Subcutaneous abdominal adipose tissue (tissue), 5 donors: ENCODE data around the gene DHRS13.

Experiments
- H3K27ac ChIP-seq: one replicate; pipeline ENCODE4 v1.7.0; 2013; ENCODE audit warnings: low read depth, mild to moderate bottlenecking, inconsistent platforms, low read length, moderate library complexity
- H3K27me3 ChIP-seq, 5 donors: one replicate each; pipeline ENCODE4 v1.7.0; 2013; ENCODE audit warnings: low read length in 5 of 5, inconsistent platforms in 1 of 5; ENCODE audit not compliant: control insufficient read depth in 5 of 5, insufficient read depth in 4 of 5
- H3K36me3 ChIP-seq, 5 donors: one replicate each; pipeline ENCODE4 v1.7.0; 2013; ENCODE audit warnings: low read length in 5 of 5; ENCODE audit not compliant: control insufficient read depth in 5 of 5, insufficient read depth in 5 of 5
- H3K4me1 ChIP-seq, 5 donors: one replicate each; pipeline ENCODE4 v1.7.0; 2013; ENCODE audit warnings: low read length in 5 of 5, mild to moderate bottlenecking in 3 of 5, moderate library complexity in 1 of 5; ENCODE audit not compliant: control insufficient read depth in 5 of 5, insufficient read depth in 5 of 5
- H3K4me3 ChIP-seq, 5 donors: one replicate each; pipeline ENCODE4 v1.7.0; 2013; ENCODE audit warnings: low read length in 5 of 5, low read depth in 1 of 5
- H3K9ac ChIP-seq, 5 donors: one replicate each; pipeline ENCODE4 v1.7.0; 2013; ENCODE audit warnings: low read length in 5 of 5, mild to moderate bottlenecking in 4 of 5, moderate library complexity in 3 of 5
- H3K9me3 ChIP-seq, 5 donors: one replicate each; pipeline ENCODE4 v1.7.0; 2013; ENCODE audit warnings: low read length in 5 of 5; ENCODE audit not compliant: control insufficient read depth in 5 of 5
- donor health status: healthy.
- donor health status: healthy.
- donor health status: healthy.
- donor health status: healthy.
- donor health status: healthy.

Gene DHRS13

DNA sequence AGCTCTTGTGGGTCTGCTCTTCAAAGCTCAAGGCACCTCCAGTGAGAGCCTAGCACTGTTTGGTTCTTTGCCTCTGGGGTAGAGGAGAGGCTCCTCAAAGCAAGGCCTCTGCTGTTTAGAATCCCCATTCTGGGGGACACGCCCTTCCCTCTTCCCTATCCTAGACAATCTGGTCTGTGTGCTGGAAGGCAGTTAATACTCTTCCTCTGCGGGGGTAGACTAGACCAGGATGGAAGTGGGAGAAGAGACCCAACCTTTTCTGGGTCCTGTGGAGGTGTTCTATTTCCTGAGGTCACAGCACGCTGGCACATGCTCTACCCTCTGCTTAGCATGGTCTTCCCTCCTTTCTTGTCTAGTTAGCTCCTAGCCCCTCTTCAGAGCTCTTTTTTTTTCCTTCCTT, 40.3 kb downstream of the DHRS13 start:
- H3K27ac ChIP-seq, result no peak overlapping the region
- peaks cover 0 to 38% (median 33%) of the 10 kb centered on the region in 5 donors for H3K36me3 ChIP-seq
- no peaks in the 10 kb centered on the region for H3K4me1 ChIP-seq
- H3K4me3 ChIP-seq, result no peak overlapping the region
- H3K9ac ChIP-seq, result no peak overlapping the region
- no peaks in the 10 kb centered on the region for H3K9me3 ChIP-seq
- H3K27me3 ChIP-seq, result no peaks in the 10 kb centered on the region

DNA sequence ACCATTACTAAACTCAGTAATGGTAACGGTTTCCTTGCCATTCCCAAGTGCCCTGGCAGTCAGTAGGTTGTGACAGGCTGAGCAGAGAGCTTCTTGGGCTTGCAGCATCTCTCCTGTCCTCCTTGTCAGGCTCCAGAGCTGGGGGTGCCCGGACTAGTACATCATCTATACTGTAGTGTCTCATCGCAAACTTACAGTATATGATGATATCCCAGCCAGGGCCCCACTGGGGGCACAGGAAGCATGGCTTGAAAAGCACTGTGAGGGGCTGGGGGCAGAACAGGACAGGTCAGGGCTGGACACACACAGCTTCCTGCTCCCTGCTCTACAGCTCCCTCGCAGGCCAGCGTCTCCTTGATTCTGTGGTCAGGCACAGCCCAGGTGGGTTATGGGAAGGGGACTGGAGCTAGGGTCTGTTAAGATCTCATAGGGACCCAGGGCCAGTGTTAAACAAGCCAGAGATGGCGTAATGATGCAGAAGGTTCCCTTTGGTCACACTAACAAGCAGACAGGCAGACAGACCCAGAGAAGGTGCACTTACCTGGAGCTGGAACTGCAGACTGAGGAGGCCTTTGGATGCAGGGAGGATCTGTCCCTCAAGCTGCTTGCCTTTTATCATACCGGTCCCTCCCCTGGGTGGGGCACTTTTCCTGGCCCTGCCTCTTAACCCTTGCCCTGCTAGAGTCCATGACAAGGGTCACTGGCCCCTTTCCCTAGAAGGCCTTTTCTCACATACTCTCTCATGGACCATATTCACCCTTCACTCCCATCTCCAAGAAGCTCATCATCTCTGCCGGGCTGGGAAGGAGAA, 41.3 kb downstream of the DHRS13 start:
- H3K27me3 ChIP-seq, result no peaks in the 10 kb centered on the region
- no peak overlapping the region for H3K4me3 ChIP-seq
- H3K9me3 ChIP-seq, result no peaks in the 10 kb centered on the region
- peaks cover 0 to 41% (median 34%) of the 10 kb centered on the region in 5 donors for H3K36me3 ChIP-seq
- no peak overlapping the region for H3K27ac ChIP-seq
- no peaks in the 10 kb centered on the region for H3K4me1 ChIP-seq
- H3K9ac ChIP-seq, result no peak overlapping the region

DNA sequence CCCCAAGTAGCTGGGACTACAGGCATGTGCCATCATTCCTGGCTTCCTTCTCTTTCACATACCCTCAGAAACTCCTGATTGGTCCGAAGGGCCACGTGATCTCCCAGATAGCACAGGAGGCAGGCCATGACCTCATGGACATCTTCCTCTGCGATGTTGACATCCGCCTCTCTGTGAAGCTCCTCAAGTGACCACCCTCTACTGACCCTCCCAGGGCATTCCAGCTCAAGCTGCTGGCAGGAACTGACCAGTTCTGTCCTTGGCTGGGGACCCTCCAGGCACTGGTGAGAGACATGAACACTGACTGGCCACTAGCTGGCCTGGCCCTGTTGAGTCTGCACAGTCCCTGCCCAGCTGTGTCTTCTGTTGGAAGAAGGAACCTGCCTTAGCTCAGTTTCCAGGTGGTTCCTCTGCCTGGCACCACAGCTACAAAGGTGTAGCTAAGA, 42.5 kb downstream of the DHRS13 start:
- H3K27me3 ChIP-seq, result no peaks in the 10 kb centered on the region
- H3K4me3 ChIP-seq, result no peak overlapping the region
- no peak overlapping the region for H3K27ac ChIP-seq
- H3K4me1 ChIP-seq, result peaks cover 0 to 5% (median 3%) of the 10 kb centered on the region in 5 donors
- no peaks in the 10 kb centered on the region for H3K9me3 ChIP-seq
- peaks cover 0 to 47% (median 37%) of the 10 kb centered on the region in 5 donors for H3K36me3 ChIP-seq
- no peak overlapping the region for H3K9ac ChIP-seq

DNA sequence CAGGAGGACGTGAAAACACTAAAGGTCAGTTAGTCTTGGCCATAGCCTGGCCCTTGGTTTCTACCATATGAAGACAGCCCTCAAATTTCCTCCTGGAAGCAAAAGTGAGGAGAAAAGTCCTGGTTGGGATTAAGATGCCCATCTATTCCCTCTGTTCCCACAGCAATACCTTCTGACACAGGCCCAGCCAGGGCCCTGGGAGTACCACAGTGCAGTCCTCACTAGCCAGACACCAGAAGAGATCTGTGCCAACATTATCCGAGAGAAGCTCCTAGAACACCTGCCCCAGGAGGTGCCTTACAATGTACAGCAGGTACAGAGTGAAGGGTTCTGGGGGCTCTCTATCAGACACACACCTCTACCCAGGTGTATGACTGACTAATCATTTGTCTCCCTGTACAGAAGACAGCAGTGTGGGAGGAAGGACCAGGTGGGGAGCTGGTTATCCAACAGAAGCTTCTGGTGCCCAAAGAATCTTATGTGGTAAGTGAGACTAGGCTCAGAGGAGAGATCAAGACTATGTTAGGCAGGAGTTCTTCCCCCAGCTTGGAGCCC, 44.0 kb downstream of the DHRS13 start:
- Histone ChIP-seq H3K27me3 (no peaks in the 10 kb centered on the region), H3K4me1 (peaks cover 2 to 17% (median 14%) of the 10 kb centered on the region in 5 donors), H3K27ac (no peak overlapping the region), H3K4me3 (no peak overlapping the region), H3K36me3 (peaks cover 0 to 47% (median 37%) of the 10 kb centered on the region in 5 donors), H3K9me3 (no peaks in the 10 kb centered on the region), H3K9ac (no peak overlapping the region)

DNA sequence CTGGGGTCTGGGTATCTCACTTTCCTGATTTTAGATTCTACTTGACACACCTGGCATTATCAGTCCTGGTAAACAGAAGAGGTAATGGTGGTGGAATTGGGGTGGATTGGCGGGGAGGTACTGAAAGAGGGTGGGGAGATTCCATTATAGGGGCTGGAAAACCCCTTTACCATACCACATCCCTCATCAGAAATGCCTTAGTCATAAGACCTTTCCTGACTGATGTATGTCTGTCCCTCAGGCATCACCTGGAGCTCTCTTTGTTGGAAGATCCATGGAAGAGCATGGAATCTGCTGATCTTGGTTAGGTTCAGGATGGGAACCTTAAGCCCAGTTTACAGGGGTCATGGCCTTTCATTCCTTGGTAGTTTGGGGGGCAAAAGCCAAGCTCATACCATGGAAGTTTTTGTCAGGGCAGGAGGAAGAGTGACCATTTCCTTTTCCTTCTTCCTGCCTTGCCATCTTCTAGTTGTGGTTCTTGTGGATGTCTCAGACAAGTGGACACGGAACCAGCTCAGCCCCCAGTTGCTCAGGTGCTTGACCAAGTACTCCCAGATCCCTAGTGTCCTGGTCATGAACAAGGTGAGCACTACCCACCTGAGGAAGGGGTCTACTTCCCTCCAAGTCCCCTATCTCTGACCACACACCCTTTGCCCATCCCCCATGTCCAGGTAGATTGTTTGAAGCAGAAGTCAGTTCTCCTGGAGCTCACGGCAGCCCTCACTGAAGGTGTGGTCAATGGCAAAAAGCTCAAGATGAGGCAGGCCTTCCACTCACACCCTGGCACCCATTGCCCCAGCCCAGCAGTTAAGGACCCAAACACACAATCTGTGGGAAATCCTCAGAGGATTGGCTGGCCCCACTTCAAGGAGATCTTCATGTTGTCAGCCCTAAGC, 44.7 kb downstream of the DHRS13 start:
- Histone ChIP-seq H3K27me3 (no peaks in the 10 kb centered on the region), H3K4me1 (peaks cover 2 to 17% (median 14%) of the 10 kb centered on the region in 5 donors), H3K27ac (no peak overlapping the region), H3K4me3 (no peak overlapping the region), H3K36me3 (peaks cover 0 to 47% (median 37%) of the 10 kb centered on the region in 5 donors), H3K9me3 (no peaks in the 10 kb centered on the region), H3K9ac (no peak overlapping the region)

DNA sequence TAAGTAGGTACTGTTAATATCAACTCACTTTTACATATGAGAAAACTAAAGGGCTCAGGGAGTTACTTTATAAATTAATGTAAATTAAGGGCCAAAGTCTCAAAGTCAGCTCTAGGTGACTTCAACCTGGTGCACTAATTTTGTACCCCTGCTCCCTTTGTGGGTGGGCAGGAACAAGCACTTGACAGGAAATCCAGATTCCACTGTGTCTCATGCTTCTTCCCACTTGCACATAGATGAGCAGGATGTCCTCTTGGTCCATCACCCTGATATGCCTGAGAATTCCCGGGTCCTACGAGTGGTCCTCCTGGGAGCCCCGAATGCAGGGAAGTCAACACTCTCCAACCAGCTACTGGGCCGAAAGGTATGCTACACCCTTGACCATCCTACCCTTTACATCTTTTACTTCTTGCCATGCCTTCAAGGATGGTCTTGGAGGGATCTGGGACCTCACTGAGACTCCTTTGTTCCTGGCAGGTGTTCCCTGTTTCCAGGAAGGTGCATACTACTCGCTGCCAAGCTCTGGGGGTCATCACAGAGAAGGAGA, 46.8 kb downstream of the DHRS13 start:
- Histone ChIP-seq H3K9me3 (no peaks in the 10 kb centered on the region), H3K27me3 (no peaks in the 10 kb centered on the region), H3K4me3 (no peak overlapping the region), H3K27ac (no peak overlapping the region), H3K36me3 (peaks cover 0 to 40% (median 30%) of the 10 kb centered on the region in 5 donors), H3K9ac (no peak overlapping the region), H3K4me1 (peaks cover 2 to 17% (median 14%) of the 10 kb centered on the region in 5 donors)

DNA sequence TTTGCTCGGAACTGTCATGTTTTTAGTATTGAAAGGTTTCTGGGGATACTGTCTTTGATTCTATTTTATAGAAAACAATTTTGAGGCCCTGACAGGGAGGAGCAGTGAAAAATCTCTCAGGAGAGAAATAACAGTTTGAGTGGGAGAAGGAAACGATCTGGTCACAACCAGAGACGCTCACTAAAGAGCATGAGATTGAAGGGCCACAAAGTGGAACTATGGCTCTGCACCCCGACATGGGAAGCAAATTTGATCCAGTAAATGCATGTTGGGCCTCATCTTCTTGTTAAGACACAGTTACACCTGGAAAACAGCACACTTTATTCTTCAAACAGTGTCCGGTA, 47.6 kb downstream of the DHRS13 start:
- peaks cover 2 to 17% (median 14%) of the 10 kb centered on the region in 5 donors for H3K4me1 ChIP-seq
- peak overlapping the region; percentile 81 to 98 (median 95) for H3K4me3 ChIP-seq
- H3K27ac ChIP-seq, result peak overlapping the region; percentile 60
- peak overlapping the region; percentile 89 to 99 (median 94) for H3K9ac ChIP-seq
- H3K36me3 ChIP-seq, result peaks cover 0 to 34% (median 25%) of the 10 kb centered on the region in 5 donors
- no peaks in the 10 kb centered on the region for H3K27me3 ChIP-seq
- no peaks in the 10 kb centered on the region for H3K9me3 ChIP-seq

DNA sequence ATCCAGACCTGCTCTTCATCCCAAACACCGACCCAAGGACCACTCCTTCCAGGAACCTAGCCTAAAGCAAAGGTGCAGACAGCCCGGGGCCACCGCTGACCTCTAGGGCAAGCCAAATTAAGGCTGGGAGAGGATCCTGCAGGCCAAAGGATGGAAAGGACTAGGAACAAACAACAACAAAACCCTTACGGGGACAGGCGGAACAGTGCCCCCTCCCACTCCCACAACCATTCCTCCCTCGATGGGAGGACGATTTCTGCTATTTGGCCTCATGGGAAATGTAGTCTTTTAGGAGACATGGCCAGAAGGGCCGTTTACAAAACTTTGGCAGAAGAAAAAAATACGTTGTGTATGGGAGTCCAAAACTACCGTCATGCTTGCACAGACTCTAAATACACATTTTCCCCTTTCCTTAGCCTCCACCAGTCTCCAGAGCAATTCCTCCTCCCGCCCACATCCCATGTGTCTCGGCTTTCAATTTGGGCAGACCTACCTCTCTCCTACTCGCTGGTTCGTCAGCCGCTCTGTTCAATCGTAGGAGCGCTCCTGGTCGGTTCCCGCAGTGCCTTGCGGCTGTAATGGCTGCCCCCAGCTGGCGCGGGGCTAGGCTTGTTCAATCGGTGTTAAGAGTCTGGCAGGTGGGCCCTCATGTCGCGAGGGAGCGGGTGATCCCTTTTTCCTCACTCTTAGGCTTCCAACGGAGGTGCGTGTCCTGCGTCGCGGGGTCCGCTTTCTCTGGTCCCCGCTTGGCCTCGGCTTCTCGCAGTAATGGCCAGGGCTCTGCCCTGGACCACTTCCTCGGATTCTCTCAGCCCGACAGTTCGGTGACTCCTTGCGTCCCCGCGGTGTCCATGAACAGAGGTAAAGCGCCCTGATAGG, 48.2 kb downstream of the DHRS13 start, which contains the start of gene ERAL1:
Gene ERAL1, plus strand, starts transcription at position 560 of the 879 bp plus-strand sequence. Its CDS starts 19 bp downstream, at position 579.
- Histone ChIP-seq H3K4me3 (peak within 1 kb of the TSS; percentile 81 to 98 (median 95)), H3K9ac (peak within 1 kb of the TSS; percentile 89 to 99 (median 94)), H3K27me3 (no peaks in the 10 kb centered on the region), H3K27ac (peak within 1 kb of the TSS; percentile 60), H3K36me3 (peaks cover 0 to 29% (median 22%) of the 10 kb centered on the region in 5 donors), H3K9me3 (no peaks in the 10 kb centered on the region), H3K4me1 (peaks cover 2 to 17% (median 14%) of the 10 kb centered on the region in 5 donors)

DNA sequence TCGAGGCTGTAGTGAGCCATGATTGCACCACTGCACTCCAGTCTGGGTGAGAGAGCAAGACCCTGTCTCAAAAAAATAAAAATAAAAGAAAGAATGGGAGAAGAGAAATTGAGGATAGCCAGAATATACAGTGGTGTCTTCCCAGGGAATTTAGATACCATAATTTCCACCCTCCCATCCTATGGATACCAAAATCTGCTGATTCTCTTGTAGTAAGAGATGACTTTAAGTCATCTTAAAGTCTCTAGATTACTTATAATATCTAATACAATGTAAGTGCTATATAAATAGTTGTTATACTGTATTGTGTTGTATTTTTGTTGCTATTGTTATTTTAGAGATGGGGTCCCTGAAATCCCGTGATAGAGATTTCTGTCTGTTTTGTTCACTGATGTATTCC, 49.6 kb downstream of the DHRS13 start:
- Histone ChIP-seq H3K27me3 (no peaks in the 10 kb centered on the region), H3K9me3 (no peaks in the 10 kb centered on the region), H3K9ac (no peak overlapping the region), H3K27ac (no peak overlapping the region), H3K36me3 (peaks cover 0 to 16% (median 11%) of the 10 kb centered on the region in 5 donors), H3K4me1 (peaks cover 2 to 17% (median 14%) of the 10 kb centered on the region in 5 donors), H3K4me3 (no peak overlapping the region)
